Neural progenitor cell (in vitro differentiated cells): ENCODE measurements around the gene SCN2A.

Experiments
- EZH2phosphoT487 ChIP-seq: fragments of 200-600 bp; sonication (generic); IDR thresholded peaks from 2 replicates; pipeline ENCODE4 v1.6.1; 2017; ENCODE audit warnings: antibody characterized with exemption
- TF ChIP-seq, protein P1 (sequence below): fragments of 200-600 bp; sonication (generic); IDR thresholded peaks from 2 replicates; pipeline ENCODE4 v1.5.1; 2017; ENCODE audit warnings: antibody characterized with exemption, mild to moderate bottlenecking

DNA sequence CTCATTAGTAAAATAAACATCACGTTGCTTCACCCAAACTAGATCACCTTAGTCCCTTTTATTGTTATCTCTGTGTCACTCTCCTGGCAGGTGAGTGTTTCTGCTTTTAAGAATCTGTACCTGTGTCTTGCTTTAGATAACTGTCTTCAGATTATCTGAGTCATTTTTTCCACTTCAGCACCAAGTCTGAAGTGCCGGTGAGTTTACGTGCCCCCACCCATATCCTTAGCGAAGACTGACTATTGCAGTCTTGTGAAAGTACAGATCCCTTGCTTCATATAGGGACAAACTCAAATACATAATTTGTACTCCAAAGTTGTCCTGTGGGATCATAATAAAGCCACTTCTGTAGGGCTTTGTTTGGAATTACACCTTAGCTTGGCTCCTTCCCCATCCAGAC lies 41.1 kb downstream of the SCN2A start:
- TF ChIP-seq, protein P1, sequence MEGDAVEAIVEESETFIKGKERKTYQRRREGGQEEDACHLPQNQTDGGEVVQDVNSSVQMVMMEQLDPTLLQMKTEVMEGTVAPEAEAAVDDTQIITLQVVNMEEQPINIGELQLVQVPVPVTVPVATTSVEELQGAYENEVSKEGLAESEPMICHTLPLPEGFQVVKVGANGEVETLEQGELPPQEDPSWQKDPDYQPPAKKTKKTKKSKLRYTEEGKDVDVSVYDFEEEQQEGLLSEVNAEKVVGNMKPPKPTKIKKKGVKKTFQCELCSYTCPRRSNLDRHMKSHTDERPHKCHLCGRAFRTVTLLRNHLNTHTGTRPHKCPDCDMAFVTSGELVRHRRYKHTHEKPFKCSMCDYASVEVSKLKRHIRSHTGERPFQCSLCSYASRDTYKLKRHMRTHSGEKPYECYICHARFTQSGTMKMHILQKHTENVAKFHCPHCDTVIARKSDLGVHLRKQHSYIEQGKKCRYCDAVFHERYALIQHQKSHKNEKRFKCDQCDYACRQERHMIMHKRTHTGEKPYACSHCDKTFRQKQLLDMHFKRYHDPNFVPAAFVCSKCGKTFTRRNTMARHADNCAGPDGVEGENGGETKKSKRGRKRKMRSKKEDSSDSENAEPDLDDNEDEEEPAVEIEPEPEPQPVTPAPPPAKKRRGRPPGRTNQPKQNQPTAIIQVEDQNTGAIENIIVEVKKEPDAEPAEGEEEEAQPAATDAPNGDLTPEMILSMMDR, result no peak
- no peak for TF ChIP-seq EZH2phosphoT487
